ENCODE measurements around the gene ZSWIM6.

- TF ChIP-seq, protein P1, sequence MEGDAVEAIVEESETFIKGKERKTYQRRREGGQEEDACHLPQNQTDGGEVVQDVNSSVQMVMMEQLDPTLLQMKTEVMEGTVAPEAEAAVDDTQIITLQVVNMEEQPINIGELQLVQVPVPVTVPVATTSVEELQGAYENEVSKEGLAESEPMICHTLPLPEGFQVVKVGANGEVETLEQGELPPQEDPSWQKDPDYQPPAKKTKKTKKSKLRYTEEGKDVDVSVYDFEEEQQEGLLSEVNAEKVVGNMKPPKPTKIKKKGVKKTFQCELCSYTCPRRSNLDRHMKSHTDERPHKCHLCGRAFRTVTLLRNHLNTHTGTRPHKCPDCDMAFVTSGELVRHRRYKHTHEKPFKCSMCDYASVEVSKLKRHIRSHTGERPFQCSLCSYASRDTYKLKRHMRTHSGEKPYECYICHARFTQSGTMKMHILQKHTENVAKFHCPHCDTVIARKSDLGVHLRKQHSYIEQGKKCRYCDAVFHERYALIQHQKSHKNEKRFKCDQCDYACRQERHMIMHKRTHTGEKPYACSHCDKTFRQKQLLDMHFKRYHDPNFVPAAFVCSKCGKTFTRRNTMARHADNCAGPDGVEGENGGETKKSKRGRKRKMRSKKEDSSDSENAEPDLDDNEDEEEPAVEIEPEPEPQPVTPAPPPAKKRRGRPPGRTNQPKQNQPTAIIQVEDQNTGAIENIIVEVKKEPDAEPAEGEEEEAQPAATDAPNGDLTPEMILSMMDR (conservative IDR thresholded peaks at IDR 0.05), result no peak
- no peak for TF ChIP-seq ZFX (IDR thresholded peaks at IDR 0.05)
Measured at GRCh38 chr5:61582205-61582820, 250.3 kb downstream of the ZSWIM6 start.

All from C4-2B (cell line).